AG04450 (cell line): ENCODE results near the gene EPO. TPM values are rescaled to one million over a fixed set of nuclear protein-coding genes. Genes with fewer than 3 reads are reported as not detected.

ENCODE experiments used
- CTCF ChIA-PET: fragments of 300-600, 350-600 bp; formaldehyde crosslinking; extraction: SDS; loops from one replicate; lab custom pipeline; 2022; ENCODE audit warnings: antibody characterized with exemption, inconsistent platforms; lab: Charles Lee
- POLR2A ChIA-PET: fragments of 350-600 bp; formaldehyde crosslinking; extraction: SDS; loops from one replicate; lab custom pipeline; 2021; ENCODE audit warnings: antibody characterized with exemption, inconsistent platforms; lab: Yijun Ruan, JAX
- DNase-seq: peaks from one replicate; pipeline ENCODE4 v3.0.0-alpha.2; 2011; ENCODE audit warnings: low read depth, low spot score
- H3K27ac ChIP-seq: one replicate; pipeline ENCODE4 v1.5.1; 2012; ENCODE audit warnings: low read depth, low read length, control low read depth
- H3K27me3 ChIP-seq: one replicate; pipeline ENCODE4 v1.6.0; 2012; ENCODE audit warnings: low read length; ENCODE audit not compliant: control insufficient read depth, insufficient read depth
- H3K4me3 ChIP-seq: 2 replicates; pipeline ENCODE4 v1.5.1; 2011; ENCODE audit warnings: mild to moderate bottlenecking, low read depth, low read length, control low read depth
- H3K9me3 ChIP-seq: 2 replicates; pipeline ENCODE4 v1.5.1; 2012; ENCODE audit warnings: low read length; ENCODE audit not compliant: control insufficient read depth, insufficient read depth
- CTCF ChIP-seq: IDR thresholded peaks from 2 replicates; pipeline ENCODE4 v1.5.1; 2011; ENCODE audit warnings: low read depth, low read length, control low read depth, inconsistent platforms
- polyA plus RNA-seq: library from polyadenylated mRNA; depleted of rRNA; stranded (reverse); fragments of >200 nt; gene quantifications from 2 replicates; pipeline ENCODE4 v1.2.3, GENCODE V29; 2011

EPO gene
- polyA plus RNA-seq, 1 experiment = not detected

DNA sequence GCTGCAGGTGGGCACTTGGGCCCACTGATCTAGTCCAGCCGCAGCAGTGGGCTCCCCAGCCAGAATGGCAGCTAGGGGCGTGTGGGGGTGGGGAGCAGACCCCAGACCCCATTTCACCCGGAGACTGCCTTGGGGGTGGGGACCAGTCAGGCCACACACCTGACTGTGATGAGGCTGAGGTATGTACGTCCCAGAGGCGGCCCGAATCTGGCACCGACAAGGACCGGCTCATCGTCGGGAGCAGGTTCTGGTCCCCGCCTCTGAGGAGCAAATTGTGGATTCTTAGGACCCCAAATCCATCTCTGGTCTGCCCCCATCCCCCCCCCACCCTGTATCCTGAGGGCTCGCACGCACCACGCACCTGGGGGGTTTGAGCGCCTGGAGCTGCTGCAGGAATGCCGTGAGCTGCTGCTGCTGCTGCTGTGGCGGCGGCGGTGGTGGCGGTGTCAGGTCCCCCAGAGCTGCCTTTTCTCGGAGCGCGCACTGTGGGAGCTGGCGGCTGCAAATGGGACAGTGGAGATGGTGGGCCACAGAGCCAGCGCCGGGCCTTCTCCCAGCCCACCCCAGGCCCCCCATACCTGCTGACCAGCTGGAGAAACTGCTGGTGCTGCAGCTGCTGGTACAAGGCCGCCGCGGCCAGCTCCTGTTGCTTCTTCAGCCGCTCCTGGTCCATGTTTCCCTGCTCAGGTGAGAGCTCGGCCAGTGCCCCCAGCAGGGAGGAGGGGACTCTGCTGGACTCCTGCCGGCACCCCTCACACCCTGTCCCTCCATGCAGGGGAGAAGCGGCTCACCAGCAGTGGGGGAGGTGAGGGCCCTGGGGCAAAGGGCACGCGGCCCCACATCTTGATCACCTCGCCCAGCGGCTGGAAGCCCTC, 36.4 kb upstream of the EPO start:
- Histone ChIP-seq H3K27me3 (no peaks in the 10 kb centered on the region), H3K9me3 (no peaks in the 10 kb centered on the region; the same call in 1 of the 2 replicates), H3K4me3 (no peak overlapping the region), H3K27ac (no peak overlapping the region)
- ChIA-PET POLR2A (interaction anchor here (0.6 to 1.4 kb wide), 2 partner anchors 98 to 315 kb away, joined by 3 read pairs; partner anchors contain the start of genes FBXO24 and LRCH4), CTCF (interaction anchor here (4.0 kb wide), 1 partner anchor 8 kb away, joined by 32 read pairs; no protein-coding TSS in a partner anchor)
- TF ChIP-seq CTCF = no peak
- DNase-seq = no peak

GRCh38 chr7:100684534-100685042, 35.7 kb upstream of the EPO start:
- ChIA-PET POLR2A (interaction anchor here (0.6 kb wide), 1 partner anchor 315 kb away, joined by 3 read pairs; no protein-coding TSS in a partner anchor), CTCF (interaction anchor here (1.0 kb wide), 1 partner anchor 142 kb away, joined by 3 read pairs; the partner anchor contains the start of gene EPHB4)
- DNase-seq = no peak
- Histone ChIP-seq H3K27me3 (no peaks in the 10 kb centered on the region), H3K27ac (no peak overlapping the region), H3K9me3 (no peaks in the 10 kb centered on the region; the same call in 1 of the 2 replicates), H3K4me3 (no peak overlapping the region)
- no peak for TF ChIP-seq CTCF

- no peak for DNase-seq
- no peak overlapping the region for H3K4me3 ChIP-seq
- H3K27me3 ChIP-seq = no peaks in the 10 kb centered on the region
- CTCF ChIA-PET = interaction anchor here (1.0 kb wide), 1 partner anchor 142 kb away, joined by 3 read pairs; the partner anchor contains the start of gene EPHB4
- no peak overlapping the region for H3K27ac ChIP-seq
- no peaks in the 10 kb centered on the region; the same call in 1 of the 2 replicates for H3K9me3 ChIP-seq
- no peak for TF ChIP-seq CTCF
- POLR2A ChIA-PET = no interaction called here
Observed at GRCh38 chr7:100685049-100685605, 35.1 kb upstream of the EPO start.

DNA sequence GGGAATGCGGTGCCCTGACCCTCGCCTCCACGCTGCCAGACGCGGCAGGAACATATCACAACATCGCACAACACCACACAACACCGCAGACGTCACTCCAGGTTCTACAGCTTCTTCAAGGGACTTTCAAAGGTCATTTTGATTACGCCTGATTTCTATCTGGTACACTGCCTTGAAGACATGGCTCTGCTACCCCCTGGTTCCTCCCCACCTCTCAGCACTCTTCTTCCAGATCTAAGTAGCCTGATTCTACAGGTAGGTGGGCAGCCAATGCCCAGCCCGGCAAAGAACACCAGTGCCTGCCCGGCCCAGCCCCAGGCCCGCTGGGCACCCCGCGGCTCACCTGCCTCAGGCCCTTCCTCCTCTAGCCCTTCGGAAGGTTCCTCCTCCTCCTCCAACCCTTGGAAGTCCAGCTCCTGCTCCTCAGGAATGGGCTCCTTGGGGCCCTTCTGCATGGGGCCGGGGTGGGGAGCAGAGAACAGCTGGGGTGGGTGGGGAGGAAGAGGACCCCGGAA, 34.6 kb upstream of the EPO start:
- no peak for DNase-seq

More for the DNA sequence above, 34.6 kb upstream of the EPO start:
- H3K4me3 ChIP-seq = no peak overlapping the region
- no peak overlapping the region for H3K27ac ChIP-seq
- H3K27me3 ChIP-seq = no peaks in the 10 kb centered on the region
- CTCF ChIA-PET = interaction anchor here (0.6 to 1.0 kb wide), 2 partner anchors 126 to 141 kb away, joined by 3 read pairs; partner anchors contain the start of gene EPHB4
- no peak for TF ChIP-seq CTCF
- POLR2A ChIA-PET = no interaction called here
- no peaks in the 10 kb centered on the region; the same call in 1 of the 2 replicates for H3K9me3 ChIP-seq
